H1 (cell line): ENCODE results near the gene EFNA3. TPM values are rescaled to one million over a fixed set of nuclear protein-coding genes. Genes with fewer than 3 reads are reported as not detected.

Source experiments
- CTCF ChIA-PET: fragments of 300-600 bp; sonication (Branson Sonifier 250); formaldehyde crosslinking; loops from one replicate; lab custom pipeline; 2021; ENCODE audit not compliant: partially characterized antibody; lab: Charles Lee
- POLR2A ChIA-PET: fragments of 300-600 bp; sonication (Branson Sonifier 250); formaldehyde crosslinking; loops from one replicate; lab custom pipeline; 2021; ENCODE audit warnings: inconsistent platforms; ENCODE audit not compliant: partially characterized antibody; lab: Charles Lee
- DNase-seq, 2 experiments: peaks; one replicate each; pipeline versions ENCODE4 v3.0.0 to v3.0.0-alpha.2; 2010 to 2022; ENCODE audit warnings: low spot score in 2 of 2, low read depth in 1 of 2, mixed read lengths in 1 of 2
- FAIRE-seq: peaks from 2 replicates; lab custom pipeline; 2011; peaks lifted over from hg19 to GRCh38; lab: Jason Lieb, UNC
- H2AFZ ChIP-seq: 2 replicates; pipeline ENCODE4 v1.8.1; 2012; ENCODE audit warnings: low read length, inconsistent platforms
- H2AK5ac ChIP-seq: 2 replicates; pipeline ENCODE4 v1.6.1; 2013; ENCODE audit warnings: low read depth, low read length
- H2BK120ac ChIP-seq: replicated peaks from 2 replicates; pipeline ENCODE3; 2013; ENCODE audit warnings: low read depth, low read length, inconsistent platforms
- H2BK12ac ChIP-seq: 2 replicates; pipeline ENCODE4 v1.6.1; 2013; ENCODE audit warnings: low read depth, low read length
- H2BK15ac ChIP-seq: 2 replicates; pipeline ENCODE4 v1.6.1; 2013; ENCODE audit warnings: low read length
- H2BK20ac ChIP-seq: 2 replicates; pipeline ENCODE4 v1.6.1; 2013; ENCODE audit warnings: low read length
- H2BK5ac ChIP-seq: 2 replicates; pipeline ENCODE4 v1.6.1; 2013; ENCODE audit warnings: low read depth, low read length
- H3K14ac ChIP-seq: 2 replicates; pipeline ENCODE4 v1.6.1; 2013; ENCODE audit warnings: inconsistent platforms; ENCODE audit not compliant: insufficient read length
- H3K18ac ChIP-seq: 2 replicates; pipeline ENCODE4 v1.6.1; 2013; ENCODE audit warnings: low read length; ENCODE audit errors: extremely low read depth
- H3K23ac ChIP-seq: 2 replicates; pipeline ENCODE4 v1.6.1; 2013; ENCODE audit warnings: inconsistent platforms; ENCODE audit not compliant: insufficient read length
- H3K23me2 ChIP-seq: 2 replicates; pipeline ENCODE4 v1.6.1; 2013; ENCODE audit warnings: low read depth, low read length
- H3K27ac ChIP-seq: 2 replicates; pipeline ENCODE4 v1.6.1; 2011; ENCODE audit warnings: low read depth, low read length, inconsistent platforms
- H3K27me3 ChIP-seq, 4 experiments: replicated peaks in 1 of 4; 1 replicate in 1 of 4; 2 replicates in 3 of 4; pipeline versions ENCODE4 v1.6.1 to v1.8.1; 2011 to 2013; ENCODE audit warnings: low read length in 3 of 4, mild to moderate bottlenecking in 3 of 4, inconsistent platforms in 2 of 4, mixed read lengths in 2 of 4, moderate library complexity in 1 of 4; ENCODE audit not compliant: control insufficient read depth in 3 of 4, insufficient read depth in 3 of 4; ENCODE audit errors: extremely low read depth in 1 of 4
- H3K36me3 ChIP-seq, 4 experiments: 2 replicates each; pipeline versions ENCODE4 v1.6.1 to v1.8.1; 2011 to 2013; ENCODE audit warnings: mild to moderate bottlenecking in 4 of 4, low read length in 3 of 4, moderate library complexity in 2 of 4, control low read depth in 1 of 4, inconsistent platforms in 1 of 4; ENCODE audit not compliant: insufficient read depth in 4 of 4, control insufficient read depth in 2 of 4
- H3K4ac ChIP-seq: replicated peaks from 2 replicates; pipeline ENCODE3; 2013; ENCODE audit warnings: low read length, low read depth, mixed read lengths, inconsistent platforms; ENCODE audit not compliant: insufficient read length
- H3K4me1 ChIP-seq, 4 experiments: replicated peaks in 1 of 4; 1 replicate in 1 of 4; 2 replicates in 3 of 4; pipeline versions ENCODE4 v1.6.1 to v1.8.1; 2011 to 2013; ENCODE audit warnings: low read length in 3 of 4, inconsistent platforms in 2 of 4, mixed read lengths in 1 of 4; ENCODE audit not compliant: insufficient read depth in 4 of 4, control insufficient read depth in 3 of 4
- H3K4me2 ChIP-seq, 2 experiments: 2 replicates each; pipeline versions ENCODE4 v1.6.1 to v1.8.1; 2011 to 2013; ENCODE audit warnings: low read depth in 2 of 2, low read length in 2 of 2, control low read depth in 1 of 2, inconsistent platforms in 1 of 2, mild to moderate bottlenecking in 1 of 2; ENCODE audit not compliant: insufficient read depth in 1 of 2
- H3K4me3 ChIP-seq, 4 experiments: fragments of 200-600, 300-600 bp in 1 of 4; sonication (generic), shearing (Covaris generic), sonication (Bioruptor Twin) in 1 of 4; 2 replicates each; pipeline versions ENCODE4 v1.5.1 to v1.8.1; 2011 to 2016; ENCODE audit warnings: low read length in 4 of 4, low read depth in 3 of 4, control low read depth in 2 of 4, inconsistent platforms in 2 of 4, mild to moderate bottlenecking in 2 of 4, mixed read lengths in 1 of 4, moderate library complexity in 1 of 4; ENCODE audit not compliant: insufficient read depth in 2 of 4; ENCODE audit errors: extremely low read depth in 1 of 4
- H3K56ac ChIP-seq: replicated peaks from 2 replicates; pipeline ENCODE3; 2013; ENCODE audit warnings: low read depth, mild to moderate bottlenecking, mixed read lengths, low read length, inconsistent platforms; ENCODE audit not compliant: insufficient read length
- H3K79me1 ChIP-seq: 2 replicates; pipeline ENCODE4 v1.6.1; 2013; ENCODE audit warnings: low read depth, low read length, control low read depth
- H3K79me2 ChIP-seq, 2 experiments: 2 replicates each; pipeline versions ENCODE4 v1.6.1 to v1.8.1; 2012 to 2013; ENCODE audit warnings: low read length in 2 of 2, mild to moderate bottlenecking in 2 of 2, inconsistent platforms in 1 of 2; ENCODE audit not compliant: insufficient read depth in 2 of 2, control insufficient read depth in 1 of 2
- H3K9ac ChIP-seq, 4 experiments: replicated peaks in 1 of 4; 1 replicate in 1 of 4; 2 replicates in 3 of 4; pipeline versions ENCODE4 v1.6.1 to v1.8.1; 2011 to 2013; ENCODE audit warnings: low read depth in 3 of 4, low read length in 3 of 4, control low read depth in 2 of 4, mild to moderate bottlenecking in 2 of 4, moderate library complexity in 2 of 4, inconsistent platforms in 1 of 4; ENCODE audit errors: extremely low read depth in 1 of 4
- H3K9me3 ChIP-seq, 2 experiments: 2 replicates each; pipeline versions ENCODE4 v1.6.1 to v1.8.1; 2012 to 2013; ENCODE audit warnings: mild to moderate bottlenecking in 2 of 2, moderate library complexity in 2 of 2, control low read depth in 1 of 2, inconsistent platforms in 1 of 2, low read depth in 1 of 2, low read length in 1 of 2, mixed read lengths in 1 of 2; ENCODE audit not compliant: insufficient read depth in 2 of 2
- H4K20me1 ChIP-seq, 2 experiments: replicated peaks in 1 of 2; 2 replicates each; pipeline versions ENCODE3 to v1.8.1; 2011 to 2013; ENCODE audit warnings: inconsistent platforms in 2 of 2, low read length in 2 of 2, mild to moderate bottlenecking in 1 of 2; ENCODE audit not compliant: insufficient read depth in 2 of 2, control insufficient read depth in 1 of 2
- H4K5ac ChIP-seq: 2 replicates; pipeline ENCODE4 v1.6.1; 2013; ENCODE audit warnings: low read length, low read depth, mixed read lengths, inconsistent platforms; ENCODE audit not compliant: insufficient read length
- H4K8ac ChIP-seq: 2 replicates; pipeline ENCODE4 v1.8.0; 2013; ENCODE audit warnings: mild to moderate bottlenecking, moderate library complexity, low read length, inconsistent platforms; ENCODE audit not compliant: insufficient read depth; ENCODE audit errors: extremely low read depth
- H4K91ac ChIP-seq: replicated peaks from 2 replicates; pipeline ENCODE3; 2013; ENCODE audit warnings: low read length, mixed read lengths, inconsistent platforms; ENCODE audit not compliant: insufficient read length
- PHF8 ChIP-seq: fragments of 200-600 bp; sonication (generic); conservative IDR thresholded peaks from 2 replicates; pipeline ENCODE4 v1.7.1; 2012; ENCODE audit warnings: low read depth, mild to moderate bottlenecking, inconsistent platforms, low read length, moderate library complexity
- WGBS, 2 experiments: shearing (Covaris generic) in 1 of 2; methylation state at CpG; one replicate each; pipeline versions ENCODE4 v1.1.6 to v1.1.7; 2013 to 2015; ENCODE audit warnings: low lambda C conversion rate in 2 of 2, mixed read lengths in 2 of 2, inconsistent platforms in 1 of 2, low coverage in 1 of 2, missing lambda C conversion rate in 1 of 2; ENCODE audit not compliant: insufficient replicate concordance in 2 of 2, insufficient coverage in 1 of 2, insufficient read length in 1 of 2; ENCODE audit errors: extremely low coverage in 1 of 2, missing lambda C conversion rate in 1 of 2; 5-methylcytosine and 5-hydroxymethylcytosine counted together
- polyA plus RNA-seq, 7 experiments: library from polyadenylated mRNA; depleted of rRNA in 3 of 7; stranded (reverse) in 5 of 7; unstranded in 2 of 7; fragments of >200 nt in 5 of 7; fragments of 200-250 nt in 2 of 7; gene quantifications; 1 replicate in 5 of 7; 2 replicates in 1 of 7; 4 replicates in 1 of 7; pipeline versions ENCODE4 v1.2.1 to v1.2.3, GENCODE V29; 2011 to 2013; ENCODE audit warnings: missing spikeins in 2 of 7, mixed read lengths in 2 of 7
- total RNA-seq: library from RNA; stranded (reverse); fragmentation: NEBNext Ultra II Directional; extraction: Animal tissue kit (Norgen Biotek cat#: 25700); gene quantifications from 2 replicates; pipeline ENCODE4 v1.2.1, GENCODE V29; 2021
- TF ChIP-seq, protein P1 (sequence below): IDR thresholded peaks from 2 replicates; pipeline ENCODE4 v1.6.1; 2012; ENCODE audit warnings: inconsistent platforms

The EFNA3 gene
- total and polyA plus RNA-seq, 2 of the 8 experiments (the other 6 are each of a cell fraction or from before 2014, with no cell fraction given): 10.8 to 13.8 TPM

DNA sequence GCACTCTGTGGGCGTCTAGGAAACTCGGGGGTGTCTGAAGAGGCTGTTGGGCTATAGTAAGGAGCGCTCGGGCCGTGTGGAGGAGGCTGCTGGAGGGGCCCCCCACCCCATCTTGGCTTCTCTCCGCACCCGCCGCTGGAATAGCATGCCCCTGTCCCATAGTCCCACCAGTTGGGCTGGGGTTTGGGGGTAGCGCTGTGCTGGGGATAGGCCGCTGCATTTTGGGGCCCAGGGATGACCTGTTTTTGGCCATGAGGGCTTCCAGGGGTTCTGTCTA, 511 bp downstream of the EFNA3 start:
- peaks cover 49 to 64% (median 61%) of the 10 kb centered on the region in 4 experiments for H3K27me3 ChIP-seq
- peaks cover 16% of the 10 kb centered on the region; the same call in 1 of the 2 replicates for H3K23me2 ChIP-seq
- no peak overlapping the region for H4K91ac ChIP-seq
- no peak overlapping the region for H3K27ac ChIP-seq
- H3K36me3 ChIP-seq: no peaks in the 10 kb centered on the region
- ChIA-PET POLR2A (interaction anchor here (0.7 to 2.6 kb wide), 9 partner anchors 9 to 108 kb away, joined by 3 to 21 read pairs (median 4); partner anchors contain the start of genes ADAM15, EFNA4 and SHC1), CTCF (interaction anchor here (0.5 to 33.9 kb wide), 7 partner anchors 8 to 197 kb away, joined by 3 to 907 read pairs (median 6); partner anchors contain the start of genes ADAM15 and EFNA4)
- TF ChIP-seq, protein P1, sequence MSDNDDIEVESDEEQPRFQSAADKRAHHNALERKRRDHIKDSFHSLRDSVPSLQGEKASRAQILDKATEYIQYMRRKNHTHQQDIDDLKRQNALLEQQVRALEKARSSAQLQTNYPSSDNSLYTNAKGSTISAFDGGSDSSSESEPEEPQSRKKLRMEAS: no peak
- TF ChIP-seq PHF8: 0 out of 2 replicates have a peak, but pooled peaks have one; percentile 5
- DNase-seq (no peak), FAIRE-seq (no peak)
- H4K8ac ChIP-seq: no peak overlapping the region
- no peak overlapping the region for H2BK5ac ChIP-seq
- H2AK5ac ChIP-seq: 0 out of 2 replicates have a peak overlapping the region, but pooled peaks have one; percentile 48
- no peak overlapping the region for H2BK12ac ChIP-seq
- H3K4me3 ChIP-seq: peak overlapping the region; percentile 57 to 77 (median 64)
- no peak overlapping the region for H2BK20ac ChIP-seq
- H3K9me3 ChIP-seq: no peaks in the 10 kb centered on the region
- H3K4ac ChIP-seq: no peak overlapping the region
- H2BK15ac ChIP-seq: peak overlapping the region; percentile 46; the same call in 1 of the 2 replicates
- peaks cover 0 to 13% of the 10 kb centered on the region in 2 experiments for H4K20me1 ChIP-seq
- H3K14ac ChIP-seq: no peak overlapping the region
- H3K9ac ChIP-seq: no peak overlapping the region
- peaks cover 0 to 36% (median 17%) of the 10 kb centered on the region in 4 experiments; a peak in 6 of 7 replicates for H3K4me1 ChIP-seq
- H3K4me2 ChIP-seq: peak overlapping the region; percentile 93 to 95
- no peaks in the 10 kb centered on the region for H3K79me2 ChIP-seq
- WGBS, 2 experiments: 4% methylated on average over 8 of the region's 10 CpGs; no CpG with 5 or more reads in 1 of the 2 experiments
- no peak overlapping the region for H3K23ac ChIP-seq
- H2AFZ ChIP-seq: no peak overlapping the region
- no peak overlapping the region for H4K5ac ChIP-seq
- H3K56ac ChIP-seq: no peak overlapping the region
- H2BK120ac ChIP-seq: no peak overlapping the region
- H3K79me1 ChIP-seq: no peaks in the 10 kb centered on the region
- H3K18ac ChIP-seq: no peak overlapping the region; the same call in 1 of the 2 replicates
